Keratinocyte (primary cell): ENCODE measurements around the gene GLS.

Experiments used
- CTCF ChIP-seq, 3 experiments: IDR thresholded peaks in 1 of 3; conservative IDR thresholded peaks in 1 of 3; optimal IDR thresholded peaks in 1 of 3; 2 replicates in 2 of 3; 3 replicates in 1 of 3; pipeline versions ENCODE3 to v1.5.1; 2011; ENCODE audit warnings: low read length in 3 of 3, mild to moderate bottlenecking in 3 of 3, moderate library complexity in 2 of 3, control low read depth in 1 of 3, inconsistent platforms in 1 of 3; ENCODE audit not compliant: insufficient read depth in 2 of 3; ENCODE audit errors: extremely low read depth in 1 of 3
- EZH2 ChIP-seq: IDR thresholded peaks from one replicate; pipeline ENCODE4 v1.6.1; 2012; ENCODE audit warnings: inconsistent platforms, mild to moderate bottlenecking, low read length, moderate library complexity

GRCh38 chr2:190930411-190930810, 49.8 kb downstream of the GLS start:
- TF ChIP-seq CTCF (optimal IDR thresholded peaks at IDR 0.05 in 1 of 3, IDR thresholded peaks at IDR 0.05 in 1 of 3, conservative IDR thresholded peaks at IDR 0.05 in 1 of 3; ENCODE audit: extremely low read depth in 1 of 3, insufficient read depth in 2 of 3, low read length in 3 of 3) (no peak), EZH2 (no peak)
